Neural cell (in vitro differentiated cells): ENCODE measurements around the gene COL8A1. TPM values are rescaled to one million over a fixed set of nuclear protein-coding genes. Genes with fewer than 3 reads are reported as not detected.

ENCODE experiments used
- H2AFZ ChIP-seq: fragments of 200-600, 300-800 bp; sonication (generic), shearing (Covaris generic); 2 replicates; pipeline ENCODE4 v1.6.0; 2014; ENCODE audit warnings: low read depth, mild to moderate bottlenecking, antibody characterized with exemption, low read length, moderate library complexity
- H3F3A ChIP-seq: fragments of 200-600 bp; shearing (Covaris generic); 2 replicates; pipeline ENCODE4 v1.6.1; 2016; ENCODE audit warnings: mild to moderate bottlenecking, moderate library complexity, mixed read lengths, antibody characterized with exemption, low read length; ENCODE audit not compliant: insufficient read depth, poor library complexity, severe bottlenecking
- H3K27ac ChIP-seq: fragments of 200-600, 300-800 bp; sonication (generic), shearing (Covaris generic); 2 replicates; pipeline ENCODE4 v1.5.1; 2014; ENCODE audit warnings: mild to moderate bottlenecking, low read length, moderate library complexity
- H3K27me3 ChIP-seq: fragments of 300-800, 200-600 bp; sonication (generic), shearing (Covaris generic); 2 replicates; pipeline ENCODE4 v1.6.0; 2014; ENCODE audit warnings: mild to moderate bottlenecking, low read depth, low read length, moderate library complexity; ENCODE audit not compliant: insufficient read depth
- H3K36me3 ChIP-seq: fragments of 300-800, 200-600 bp; sonication (generic), shearing (Covaris generic); 2 replicates; pipeline ENCODE4 v1.5.1; 2014; ENCODE audit warnings: mild to moderate bottlenecking, antibody characterized with exemption, low read length, moderate library complexity; ENCODE audit not compliant: insufficient read depth
- H3K4me2 ChIP-seq: fragments of 300-800, 200-600 bp; sonication (generic), shearing (Covaris generic); 2 replicates; pipeline ENCODE4 v1.6.0; 2014; ENCODE audit warnings: mild to moderate bottlenecking, low read length
- H3K4me3 ChIP-seq: fragments of 300-800, 200-600 bp; sonication (generic), shearing (Covaris generic); 2 replicates; pipeline ENCODE4 v1.5.1; 2014; ENCODE audit warnings: mild to moderate bottlenecking, low read length, moderate library complexity
- H3K79me2 ChIP-seq: fragments of 200-600 bp; shearing (Covaris generic); replicated peaks from 2 replicates; pipeline ENCODE4 v1.6.0; 2014; ENCODE audit warnings: mild to moderate bottlenecking, low read length, moderate library complexity; ENCODE audit not compliant: insufficient read depth
- H3K9ac ChIP-seq: fragments of 300-800, 200-600 bp; sonication (generic), shearing (Covaris generic); 2 replicates; pipeline ENCODE4 v1.6.1; 2016; ENCODE audit warnings: mild to moderate bottlenecking, low read length, mixed read lengths
- H3K9me2 ChIP-seq: fragments of 200-600 bp; shearing (Covaris generic); 2 replicates; pipeline ENCODE4 v1.6.1; 2016; ENCODE audit warnings: mild to moderate bottlenecking, low read length, mixed read lengths; ENCODE audit not compliant: insufficient read depth
- H3K9me3 ChIP-seq: fragments of 200-600, 300-800 bp; sonication (generic), shearing (Covaris generic); 2 replicates; pipeline ENCODE4 v1.6.1; 2016; ENCODE audit warnings: mild to moderate bottlenecking, mixed run types, low read length, moderate library complexity, mixed read lengths
- H4K20me1 ChIP-seq: fragments of 200-600 bp; shearing (Covaris generic); 2 replicates; pipeline ENCODE4 v1.6.1; 2016; ENCODE audit warnings: mild to moderate bottlenecking, mixed run types; ENCODE audit not compliant: insufficient read depth
- EP300 ChIP-seq: fragments of 450-650 bp; conservative IDR thresholded peaks from 2 replicates; pipeline ENCODE4 v1.6.1; 2014; ENCODE audit warnings: antibody characterized with exemption, mild to moderate bottlenecking, moderate library complexity; ENCODE audit not compliant: poor library complexity, severe bottlenecking
- EZH2 ChIP-seq: fragments of 200-600, 300-800 bp; shearing (Covaris generic), sonication (generic); IDR thresholded peaks from 2 replicates; pipeline ENCODE4 v1.6.1; 2014; ENCODE audit warnings: antibody characterized with exemption, low read length, borderline replicate concordance, mild to moderate bottlenecking; ENCODE audit not compliant: insufficient read depth, poor library complexity, severe bottlenecking
- MXI1 ChIP-seq: fragments of 450-650 bp; conservative IDR thresholded peaks from 2 replicates; pipeline ENCODE4 v1.6.1; 2014; ENCODE audit warnings: antibody characterized with exemption, mild to moderate bottlenecking; ENCODE audit not compliant: poor library complexity, severe bottlenecking
- POLR2AphosphoS5 ChIP-seq: IDR thresholded peaks from 2 replicates; pipeline ENCODE4 v1.6.1; 2012
- RAD21 ChIP-seq: fragments of 450-650 bp; conservative IDR thresholded peaks from 2 replicates; pipeline ENCODE4 v1.6.1; 2014; ENCODE audit warnings: antibody characterized with exemption, mild to moderate bottlenecking, moderate library complexity
- SMC3 ChIP-seq: fragments of 450-650 bp; conservative IDR thresholded peaks from 2 replicates; pipeline ENCODE4 v1.6.1; 2014; ENCODE audit warnings: antibody characterized with exemption, mild to moderate bottlenecking, moderate library complexity; ENCODE audit not compliant: poor library complexity
- TAF1 ChIP-seq: IDR thresholded peaks from 2 replicates; pipeline ENCODE4 v1.6.1; 2012; ENCODE audit warnings: low read depth
- polyA plus RNA-seq: library from polyadenylated mRNA; depleted of rRNA; stranded (reverse); fragments of >200 nt; gene quantifications from 2 replicates; pipeline ENCODE4 v1.2.3, GENCODE V29; 2014
- TF ChIP-seq, protein P1 (sequence below): IDR thresholded peaks from 2 replicates; pipeline ENCODE4 v1.6.1; 2012; ENCODE audit warnings: borderline replicate concordance
- TF ChIP-seq, protein P2 (sequence below): fragments of 450-650 bp; IDR thresholded peaks from 2 replicates; pipeline ENCODE4 v1.5.1; 2014; ENCODE audit warnings: antibody characterized with exemption, mild to moderate bottlenecking, moderate library complexity; ENCODE audit not compliant: poor library complexity, severe bottlenecking

Gene COL8A1
- polyA plus RNA-seq, 1 donor from 2014 or later = 0.04 TPM

DNA sequence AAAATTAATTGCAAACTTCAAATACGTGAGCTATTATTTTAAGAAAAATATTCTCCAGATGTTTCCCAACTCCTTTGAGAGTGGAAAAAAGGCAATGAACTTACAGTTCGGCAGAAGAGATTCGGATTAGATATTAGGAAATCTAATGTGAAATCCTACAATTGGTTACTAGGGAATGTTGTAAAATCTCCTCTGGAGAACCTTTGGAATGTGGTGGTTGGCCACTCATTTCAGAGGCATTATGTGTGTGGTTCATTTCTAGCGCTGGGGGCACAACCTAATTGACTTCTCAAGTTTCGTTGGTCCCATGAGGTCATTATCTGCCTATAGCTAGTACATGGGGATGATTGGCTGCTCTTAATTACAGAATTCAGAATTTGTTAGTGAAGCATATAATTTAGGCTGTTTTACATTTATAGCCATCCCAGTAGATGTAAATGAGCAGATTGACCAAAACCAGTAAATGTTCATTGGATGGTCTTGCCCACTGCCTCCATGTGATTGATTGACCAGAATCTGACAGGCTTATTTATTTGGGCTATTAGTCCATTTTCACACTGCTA lies 144.7 kb downstream of the COL8A1 start:
- H2AFZ ChIP-seq = no peak overlapping the region
- no peaks in the 10 kb centered on the region for H3F3A ChIP-seq
- no peaks in the 10 kb centered on the region for H3K9me2 ChIP-seq
- no peak overlapping the region for H3K27ac ChIP-seq
- H3K27me3 ChIP-seq = no peaks in the 10 kb centered on the region
- no peak overlapping the region for H3K4me3 ChIP-seq
- H3K9ac ChIP-seq = no peak overlapping the region
- no peaks in the 10 kb centered on the region for H3K9me3 ChIP-seq
- no peaks in the 10 kb centered on the region for H3K36me3 ChIP-seq
- TF ChIP-seq MXI1 (no peak), TAF1 (no peak), POLR2AphosphoS5 (no peak), EP300 (no peak), EZH2 (no peak), RAD21 (no peak), SMC3 (no peak)
- TF ChIP-seq, protein P1, sequence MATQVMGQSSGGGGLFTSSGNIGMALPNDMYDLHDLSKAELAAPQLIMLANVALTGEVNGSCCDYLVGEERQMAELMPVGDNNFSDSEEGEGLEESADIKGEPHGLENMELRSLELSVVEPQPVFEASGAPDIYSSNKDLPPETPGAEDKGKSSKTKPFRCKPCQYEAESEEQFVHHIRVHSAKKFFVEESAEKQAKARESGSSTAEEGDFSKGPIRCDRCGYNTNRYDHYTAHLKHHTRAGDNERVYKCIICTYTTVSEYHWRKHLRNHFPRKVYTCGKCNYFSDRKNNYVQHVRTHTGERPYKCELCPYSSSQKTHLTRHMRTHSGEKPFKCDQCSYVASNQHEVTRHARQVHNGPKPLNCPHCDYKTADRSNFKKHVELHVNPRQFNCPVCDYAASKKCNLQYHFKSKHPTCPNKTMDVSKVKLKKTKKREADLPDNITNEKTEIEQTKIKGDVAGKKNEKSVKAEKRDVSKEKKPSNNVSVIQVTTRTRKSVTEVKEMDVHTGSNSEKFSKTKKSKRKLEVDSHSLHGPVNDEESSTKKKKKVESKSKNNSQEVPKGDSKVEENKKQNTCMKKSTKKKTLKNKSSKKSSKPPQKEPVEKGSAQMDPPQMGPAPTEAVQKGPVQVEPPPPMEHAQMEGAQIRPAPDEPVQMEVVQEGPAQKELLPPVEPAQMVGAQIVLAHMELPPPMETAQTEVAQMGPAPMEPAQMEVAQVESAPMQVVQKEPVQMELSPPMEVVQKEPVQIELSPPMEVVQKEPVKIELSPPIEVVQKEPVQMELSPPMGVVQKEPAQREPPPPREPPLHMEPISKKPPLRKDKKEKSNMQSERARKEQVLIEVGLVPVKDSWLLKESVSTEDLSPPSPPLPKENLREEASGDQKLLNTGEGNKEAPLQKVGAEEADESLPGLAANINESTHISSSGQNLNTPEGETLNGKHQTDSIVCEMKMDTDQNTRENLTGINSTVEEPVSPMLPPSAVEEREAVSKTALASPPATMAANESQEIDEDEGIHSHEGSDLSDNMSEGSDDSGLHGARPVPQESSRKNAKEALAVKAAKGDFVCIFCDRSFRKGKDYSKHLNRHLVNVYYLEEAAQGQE = no peak
- TF ChIP-seq, protein P2, sequence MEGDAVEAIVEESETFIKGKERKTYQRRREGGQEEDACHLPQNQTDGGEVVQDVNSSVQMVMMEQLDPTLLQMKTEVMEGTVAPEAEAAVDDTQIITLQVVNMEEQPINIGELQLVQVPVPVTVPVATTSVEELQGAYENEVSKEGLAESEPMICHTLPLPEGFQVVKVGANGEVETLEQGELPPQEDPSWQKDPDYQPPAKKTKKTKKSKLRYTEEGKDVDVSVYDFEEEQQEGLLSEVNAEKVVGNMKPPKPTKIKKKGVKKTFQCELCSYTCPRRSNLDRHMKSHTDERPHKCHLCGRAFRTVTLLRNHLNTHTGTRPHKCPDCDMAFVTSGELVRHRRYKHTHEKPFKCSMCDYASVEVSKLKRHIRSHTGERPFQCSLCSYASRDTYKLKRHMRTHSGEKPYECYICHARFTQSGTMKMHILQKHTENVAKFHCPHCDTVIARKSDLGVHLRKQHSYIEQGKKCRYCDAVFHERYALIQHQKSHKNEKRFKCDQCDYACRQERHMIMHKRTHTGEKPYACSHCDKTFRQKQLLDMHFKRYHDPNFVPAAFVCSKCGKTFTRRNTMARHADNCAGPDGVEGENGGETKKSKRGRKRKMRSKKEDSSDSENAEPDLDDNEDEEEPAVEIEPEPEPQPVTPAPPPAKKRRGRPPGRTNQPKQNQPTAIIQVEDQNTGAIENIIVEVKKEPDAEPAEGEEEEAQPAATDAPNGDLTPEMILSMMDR = no peak
- H3K79me2 ChIP-seq = no peaks in the 10 kb centered on the region
- H3K4me2 ChIP-seq = no peak overlapping the region
- H4K20me1 ChIP-seq = no peaks in the 10 kb centered on the region

DNA sequence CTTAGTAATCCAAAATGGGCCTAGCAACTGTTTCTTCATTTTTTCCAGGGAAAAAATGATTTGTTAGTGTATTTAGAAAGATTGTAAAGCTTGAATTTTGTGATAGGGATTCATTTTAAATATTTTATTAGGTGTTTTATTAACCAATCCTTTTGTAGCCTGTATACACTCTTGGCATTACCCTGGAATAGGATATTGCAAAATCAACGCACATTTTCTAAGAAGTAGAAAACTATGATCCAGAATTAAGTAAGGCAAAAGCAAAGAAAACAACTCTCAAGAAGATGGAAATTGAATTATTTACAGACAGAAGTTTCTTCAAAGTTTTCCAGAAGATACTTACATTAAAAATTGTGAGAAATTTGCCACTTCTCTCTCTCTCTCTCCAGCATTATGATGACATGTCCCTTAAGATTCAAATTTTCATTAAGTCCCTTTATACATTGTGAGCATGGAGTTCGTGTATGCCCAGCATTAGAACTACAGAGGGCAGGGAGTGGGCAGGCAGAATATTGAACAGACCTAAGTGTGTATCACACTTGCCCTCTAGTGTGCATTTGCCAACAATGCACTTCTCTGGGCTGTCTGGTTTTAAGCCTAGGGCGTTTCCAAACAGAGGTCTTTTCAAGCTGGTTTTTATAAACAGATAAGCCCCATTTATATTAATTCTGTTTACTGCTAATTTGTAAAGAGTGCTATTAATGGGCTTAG lies 150.8 kb downstream of the COL8A1 start:
- no peak overlapping the region for H3K4me2 ChIP-seq

More for the DNA sequence above, 150.8 kb downstream of the COL8A1 start:
- Histone ChIP-seq H3K27me3 (no peaks in the 10 kb centered on the region), H3K36me3 (no peaks in the 10 kb centered on the region), H4K20me1 (no peaks in the 10 kb centered on the region), H2AFZ (no peak overlapping the region), H3K79me2 (no peaks in the 10 kb centered on the region), H3K4me3 (no peak overlapping the region), H3K27ac (no peak overlapping the region), H3K9me2 (no peaks in the 10 kb centered on the region), H3F3A (no peaks in the 10 kb centered on the region), H3K9ac (no peak overlapping the region), H3K9me3 (no peaks in the 10 kb centered on the region)
- TF ChIP-seq POLR2AphosphoS5 (no peak), EZH2 (no peak), SMC3 (peak; percentile 54), RAD21 (peak; percentile 54), MXI1 (no peak), TAF1 (no peak)
- TF ChIP-seq, protein P1 = no peak
- TF ChIP-seq, protein P2 = peak; percentile 64
